GM12891 (cell line): ENCODE results near the gene DIP2B.

Source experiments
- DNase-seq: peaks from one replicate; pipeline ENCODE4 v3.0.0; 2011; ENCODE audit warnings: low spot score; ENCODE audit not compliant: insufficient read length
- FAIRE-seq: peaks from 2 replicates; lab custom pipeline; 2011; peaks lifted over from hg19 to GRCh38; lab: Jason Lieb, UNC
- PAX5 ChIP-seq: IDR thresholded peaks from 2 replicates; pipeline ENCODE4 v1.6.1; 2011; ENCODE audit warnings: low read length, moderate library complexity, mild to moderate bottlenecking; ENCODE audit not compliant: insufficient read depth, severe bottlenecking
- POLR2A ChIP-seq: IDR thresholded peaks from 2 replicates; pipeline ENCODE4 v1.6.1; 2011; ENCODE audit warnings: low read depth, low read length, control low read depth
- POLR2AphosphoS5 ChIP-seq: IDR thresholded peaks from 2 replicates; pipeline ENCODE4 v1.6.1; 2011; ENCODE audit warnings: low read depth, low read length, control low read depth
- POU2F2 ChIP-seq: IDR thresholded peaks from 2 replicates; pipeline ENCODE4 v1.6.1; 2011; ENCODE audit warnings: low read depth, mild to moderate bottlenecking, control low read depth, low read length, moderate library complexity
- SPI1 ChIP-seq: IDR thresholded peaks from 2 replicates; pipeline ENCODE4 v1.6.1; 2011; ENCODE audit warnings: low read depth, low read length, control low read depth
- TAF1 ChIP-seq: IDR thresholded peaks from 2 replicates; pipeline ENCODE4 v1.6.1; 2011; ENCODE audit warnings: low read depth, low read length, control low read depth

The DIP2B gene

GRCh38 chr12:50699940-50700339, 195.2 kb downstream of the DIP2B start:
- no peak for DNase-seq
- FAIRE-seq: no peak
- TF ChIP-seq SPI1: no peak
- no peak for TF ChIP-seq POLR2AphosphoS5
- TF ChIP-seq POU2F2: no peak
- TF ChIP-seq PAX5: no peak
- TF ChIP-seq TAF1: no peak
- no peak for TF ChIP-seq POLR2A

- FAIRE-seq (no peak), DNase-seq (no peak)
- TF ChIP-seq POU2F2 (no peak), TAF1 (no peak), POLR2AphosphoS5 (no peak), POLR2A (no peak), SPI1 (no peak), PAX5 (no peak)
These were observed 201.8 kb downstream of the DIP2B start for GRCh38 chr12:50706606-50707005.

DNA sequence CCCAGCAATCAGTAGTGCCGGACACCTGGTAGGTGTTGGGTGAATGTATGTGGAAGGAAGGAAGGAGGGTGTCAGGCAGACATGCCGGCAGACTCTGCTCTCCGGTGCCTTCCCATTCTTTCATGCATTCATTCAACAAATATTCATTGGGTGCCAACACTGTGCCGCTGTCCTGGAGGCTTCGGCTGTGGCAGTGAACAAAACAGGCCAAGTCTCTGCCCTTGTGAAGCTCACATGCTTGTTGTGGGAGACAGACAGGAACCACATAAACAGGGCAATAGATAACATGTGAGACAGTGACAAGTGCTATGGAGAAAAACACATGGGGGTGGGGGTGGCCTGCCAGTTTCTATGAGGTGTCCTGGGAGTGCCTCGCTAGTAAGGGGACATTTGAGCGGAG, 202.6 kb downstream of the DIP2B start:
- FAIRE-seq (no peak), DNase-seq (no peak)
- TF ChIP-seq POLR2AphosphoS5 (no peak), TAF1 (no peak), POU2F2 (no peak), SPI1 (no peak), PAX5 (no peak), POLR2A (no peak)

DNA sequence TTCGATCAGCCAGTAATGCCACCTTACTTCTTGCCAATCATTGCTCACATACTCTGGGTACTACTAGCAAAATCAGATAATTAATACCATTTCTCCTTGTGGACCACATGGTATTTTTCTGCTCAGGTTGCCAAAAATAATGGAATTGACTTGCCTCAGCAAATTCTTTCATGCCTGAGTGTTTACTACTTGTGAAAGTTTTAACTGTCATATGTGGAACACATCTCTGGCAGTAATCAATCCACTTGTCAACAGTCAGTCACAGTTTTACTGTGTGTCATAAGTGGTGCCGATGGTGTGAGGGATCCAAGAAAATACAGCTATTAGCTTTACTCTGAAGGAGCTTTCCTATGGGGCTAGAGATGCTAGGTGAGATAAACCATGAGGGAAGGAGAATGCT, 203.8 kb downstream of the DIP2B start:
- FAIRE-seq: no peak
- TF ChIP-seq SPI1: no peak
- TF ChIP-seq POLR2A: no peak
- no peak for TF ChIP-seq POLR2AphosphoS5
- TF ChIP-seq PAX5: no peak
- no peak for TF ChIP-seq TAF1
- TF ChIP-seq POU2F2: no peak
- DNase-seq: no peak

DNA sequence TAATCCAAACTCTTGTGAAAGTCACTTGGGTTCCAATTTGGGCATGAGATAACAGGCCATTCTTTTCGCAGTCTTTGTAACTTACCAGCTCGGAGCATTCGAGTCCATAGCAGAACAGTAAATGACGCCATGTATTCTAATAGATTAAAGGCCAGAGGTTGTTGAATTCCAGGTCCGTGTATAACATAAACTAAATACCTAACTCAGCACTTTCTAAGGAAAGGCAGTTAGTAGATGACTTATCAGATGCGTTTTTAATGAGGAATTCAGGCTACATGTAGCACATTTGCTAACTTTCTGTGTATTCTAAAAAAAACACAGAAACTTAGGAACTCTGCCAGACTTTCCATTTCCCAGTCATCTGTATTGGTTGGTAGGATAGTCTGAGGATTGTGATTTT, 206.3 kb downstream of the DIP2B start:
- no peak for TF ChIP-seq POLR2AphosphoS5
- TF ChIP-seq POLR2A: no peak
- no peak for TF ChIP-seq SPI1
- TF ChIP-seq TAF1: no peak
- TF ChIP-seq POU2F2: no peak
- no peak for TF ChIP-seq PAX5
- DNase-seq (no peak), FAIRE-seq (no peak)

GRCh38 chr12:50715174-50715573, 210.4 kb downstream of the DIP2B start:
- no peak for TF ChIP-seq SPI1
- TF ChIP-seq PAX5: no peak
- TF ChIP-seq POLR2A: no peak
- TF ChIP-seq POU2F2: no peak
- no peak for TF ChIP-seq TAF1
- TF ChIP-seq POLR2AphosphoS5: no peak
- DNase-seq: no peak
- FAIRE-seq: no peak

GRCh38 chr12:50718760-50719159, 214.0 kb downstream of the DIP2B start:
- no peak for FAIRE-seq
- TF ChIP-seq PAX5 (no peak), TAF1 (no peak)
- DNase-seq: no peak

DNA sequence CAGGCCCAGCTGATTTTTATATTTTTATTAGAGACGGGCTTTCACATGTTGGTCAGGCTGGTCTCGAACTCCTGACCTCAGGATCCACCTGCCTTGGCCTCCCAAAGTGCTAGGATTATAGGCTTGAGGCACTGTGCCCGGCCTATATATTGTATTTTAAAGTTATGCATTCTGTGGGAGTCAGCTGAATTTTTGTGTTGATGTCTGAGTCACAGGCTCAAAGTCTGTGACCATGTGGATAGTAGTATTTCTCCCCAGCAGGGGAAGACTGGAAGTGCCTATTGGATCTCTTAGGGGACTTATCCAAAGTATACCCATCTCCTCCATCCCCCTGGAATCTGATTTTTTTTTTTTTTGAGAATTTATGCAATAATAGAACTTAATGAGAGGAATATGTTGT, 215.3 kb downstream of the DIP2B start:
- no peak for FAIRE-seq

DNA sequence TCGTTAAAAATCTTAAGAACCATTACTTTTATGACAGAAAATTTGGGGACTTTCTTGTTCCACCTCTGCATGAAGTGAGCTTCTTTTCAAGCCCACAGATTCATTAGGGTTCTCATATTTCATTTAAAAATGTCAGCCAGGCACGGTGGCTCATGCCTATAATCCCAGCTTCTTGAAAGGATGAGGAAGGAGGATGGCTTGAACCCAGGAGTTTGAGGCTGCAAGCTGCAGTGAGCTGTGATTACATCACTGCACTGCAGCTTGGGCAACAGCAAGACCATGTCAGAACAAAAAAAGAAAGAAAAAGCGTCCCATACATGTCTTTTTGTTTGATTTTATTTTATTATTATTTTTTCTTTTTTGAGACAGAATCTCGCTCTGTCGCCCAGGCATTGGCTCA, 215.7 kb downstream of the DIP2B start:
- FAIRE-seq (no peak), DNase-seq (no peak)
- TF ChIP-seq POLR2AphosphoS5 (no peak), SPI1 (no peak), PAX5 (no peak), POLR2A (no peak), POU2F2 (no peak), TAF1 (no peak)

More for the DNA sequence above, 215.3 kb downstream of the DIP2B start:
- DNase-seq: no peak
- TF ChIP-seq POU2F2 (no peak), SPI1 (no peak), POLR2A (no peak), POLR2AphosphoS5 (no peak), TAF1 (no peak), PAX5 (no peak)

GRCh38 chr12:50723865-50724264, 219.1 kb downstream of the DIP2B start:
- FAIRE-seq (peak; percentile 26), DNase-seq (no peak)
- TF ChIP-seq POU2F2 (no peak), PAX5 (no peak), SPI1 (no peak), TAF1 (no peak), POLR2AphosphoS5 (no peak), POLR2A (no peak)
